B cell (primary cell): ENCODE data around the gene PLXNA3.

Source experiments
- CTCF ChIP-seq: fragments of 200-600 bp; IDR thresholded peaks from one replicate; pipeline ENCODE4 v1.8.0; 2022; ENCODE audit warnings: antibody characterized with exemption, mild to moderate bottlenecking
- EZH2 ChIP-seq: IDR thresholded peaks from 2 replicates; pipeline ENCODE4 v1.6.1; 2012; ENCODE audit warnings: borderline replicate concordance, low read depth, mild to moderate bottlenecking, moderate library complexity, low read length; ENCODE audit not compliant: insufficient read depth, poor library complexity, severe bottlenecking

- TF ChIP-seq CTCF (no peak), EZH2 (no peak)
These were observed 9.6 kb upstream of the PLXNA3 start for GRCh38 chrX:154448484-154448883.
